PC-9 (cell line): Measurements from ENCODE around the gene CTNNAL1. TPM values are rescaled to one million over a fixed set of nuclear protein-coding genes. Genes with fewer than 3 reads are reported as not detected.

ENCODE experiments used
- BruUV-seq: library from RNA; stranded (reverse); fragments of 400-500 nt; replicated peaks from 2 replicates; lab custom pipeline; 2021; lab: Mats Ljungman, UMichigan
- CTCF ChIA-PET: fragments of 300-600 bp; sonication (Branson Sonifier 250); formaldehyde crosslinking; loops from one replicate; lab custom pipeline; 2022; ENCODE audit warnings: antibody characterized with exemption; lab: Charles Lee
- POLR2A ChIA-PET: fragments of 300-600 bp; sonication (Branson Sonifier 250); formaldehyde crosslinking; loops from one replicate; lab custom pipeline; 2022; ENCODE audit warnings: antibody characterized with exemption; ENCODE audit not compliant: unreplicated experiment; lab: Charles Lee
- DNase-seq, 2 experiments: peaks; one replicate each; pipeline versions ENCODE4 v3.0.0 to v3.0.0-alpha.2; 2015 to 2022; ENCODE audit warnings: mixed read lengths in 1 of 2
- H2AFZ ChIP-seq: fragments of 200-600 bp; sonication (generic); 2 replicates; pipeline ENCODE4 v1.8.1; 2017; ENCODE audit warnings: antibody characterized with exemption
- H3F3A ChIP-seq: fragments of 200-600 bp; sonication (generic); 2 replicates; pipeline ENCODE4 v1.8.1; 2017; ENCODE audit warnings: antibody characterized with exemption, mild to moderate bottlenecking, low read depth; ENCODE audit not compliant: insufficient read depth
- H3K27ac ChIP-seq: fragments of 200-600 bp; sonication (generic); 2 replicates; pipeline ENCODE4 v1.6.1; 2016; ENCODE audit warnings: mixed run types
- H3K27me3 ChIP-seq: fragments of 200-600 bp; sonication (generic); 2 replicates; pipeline ENCODE4 v1.6.1; 2016; ENCODE audit warnings: low read depth, mixed run types; ENCODE audit not compliant: insufficient read depth
- H3K36me3 ChIP-seq: fragments of 200-600 bp; sonication (generic); 2 replicates; pipeline ENCODE4 v1.6.1; 2016; ENCODE audit warnings: low read depth, mixed run types
- H3K4me1 ChIP-seq: fragments of 200-600 bp; sonication (generic); replicated peaks from 2 replicates; pipeline ENCODE4 v1.6.1; 2016; ENCODE audit warnings: mixed run types; ENCODE audit not compliant: insufficient read depth
- H3K4me2 ChIP-seq: fragments of 200-600 bp; sonication (generic); 2 replicates; pipeline ENCODE4 v1.6.1; 2017; ENCODE audit warnings: mixed run types
- H3K4me3 ChIP-seq: fragments of 200-600 bp; sonication (generic); 2 replicates; pipeline ENCODE4 v1.6.1; 2016; ENCODE audit warnings: mixed run types
- H3K79me2 ChIP-seq: fragments of 200-600 bp; sonication (generic); 2 replicates; pipeline ENCODE4 v1.6.1; 2017; ENCODE audit warnings: low read depth, mixed run types
- H3K9me2 ChIP-seq: fragments of 200-600 bp; sonication (generic); 2 replicates; pipeline ENCODE4 v1.8.1; 2017; ENCODE audit warnings: mild to moderate bottlenecking; ENCODE audit not compliant: insufficient read depth
- H3K9me3 ChIP-seq: fragments of 200-600 bp; sonication (generic); 2 replicates; pipeline ENCODE4 v1.8.1; 2016; ENCODE audit warnings: low read depth; ENCODE audit not compliant: insufficient read depth
- H4K20me1 ChIP-seq: fragments of 200-600 bp; sonication (generic); 2 replicates; pipeline ENCODE4 v1.8.1; 2017; ENCODE audit not compliant: insufficient read depth
- EZH2 ChIP-seq: fragments of 200-600 bp; sonication (generic); IDR thresholded peaks from 2 replicates; pipeline ENCODE4 v1.8.0; 2017; ENCODE audit warnings: antibody characterized with exemption, low read depth
- intact Hi-C: fragments of 100-400 bp; cut with micrococcal nuclease; formaldehyde crosslinking; loops from one replicate; pipeline ENCODE4 v1.10.0; 2022; ENCODE audit not compliant: unreplicated experiment
- total RNA-seq: library from RNA; stranded (reverse); gene quantifications from 2 replicates; pipeline ENCODE4 v1.2.3, GENCODE V29; 2021
- TF ChIP-seq, protein P1 (sequence below): fragments of 200-600 bp; sonication (generic); conservative IDR thresholded peaks from 2 replicates; pipeline ENCODE4 v1.6.1; 2017; ENCODE audit warnings: mixed run types, antibody characterized with exemption, mild to moderate bottlenecking, moderate library complexity

Gene CTNNAL1
- total RNA-seq, 1 experiment from 2014 or later = 71.3 TPM

DNA sequence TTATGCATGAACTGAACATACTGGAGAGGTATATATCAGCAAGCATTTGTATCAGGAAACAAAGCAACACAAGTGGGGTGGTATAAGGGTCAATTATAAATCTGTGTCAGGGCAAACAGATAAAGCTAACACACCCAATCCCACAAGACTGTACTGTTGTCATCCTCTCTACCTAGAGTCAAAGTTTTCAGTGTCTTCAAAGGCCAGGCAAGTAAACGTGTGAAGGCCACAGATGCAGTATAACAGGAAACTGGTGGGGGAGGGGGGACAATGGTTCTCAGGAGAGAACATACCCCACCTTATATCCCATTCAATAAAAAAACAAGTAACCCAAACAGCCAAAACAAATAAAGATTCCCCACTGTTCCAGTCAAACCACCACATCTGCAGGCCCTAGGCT is 101.5 kb downstream of the CTNNAL1 start:
- POLR2A ChIA-PET = interaction anchor here (0.6 kb wide), 1 partner anchor 12 kb away, joined by 3 read pairs; no protein-coding TSS in a partner anchor
- BruUV-seq = no TSS peak
- H3K36me3 ChIP-seq = peaks cover 17% of the 10 kb centered on the region
- H3K4me2 ChIP-seq = no peak overlapping the region
- no peaks in the 10 kb centered on the region for H3K79me2 ChIP-seq
- no peak overlapping the region for H3K4me3 ChIP-seq
- H3K4me1 ChIP-seq = no peaks in the 10 kb centered on the region
- CTCF ChIA-PET = no interaction called here
- H3K27me3 ChIP-seq = no peaks in the 10 kb centered on the region
- H3K27ac ChIP-seq = no peak overlapping the region
- DNase-seq = no peak
- no peak overlapping the region for H2AFZ ChIP-seq
- H3K9me3 ChIP-seq = no peaks in the 10 kb centered on the region
- no peaks in the 10 kb centered on the region for H3F3A ChIP-seq
- no peaks in the 10 kb centered on the region for H3K9me2 ChIP-seq
- intact Hi-C loops = no loop called here
- no peaks in the 10 kb centered on the region for H4K20me1 ChIP-seq
- no peak for TF ChIP-seq EZH2
- TF ChIP-seq, protein P1, sequence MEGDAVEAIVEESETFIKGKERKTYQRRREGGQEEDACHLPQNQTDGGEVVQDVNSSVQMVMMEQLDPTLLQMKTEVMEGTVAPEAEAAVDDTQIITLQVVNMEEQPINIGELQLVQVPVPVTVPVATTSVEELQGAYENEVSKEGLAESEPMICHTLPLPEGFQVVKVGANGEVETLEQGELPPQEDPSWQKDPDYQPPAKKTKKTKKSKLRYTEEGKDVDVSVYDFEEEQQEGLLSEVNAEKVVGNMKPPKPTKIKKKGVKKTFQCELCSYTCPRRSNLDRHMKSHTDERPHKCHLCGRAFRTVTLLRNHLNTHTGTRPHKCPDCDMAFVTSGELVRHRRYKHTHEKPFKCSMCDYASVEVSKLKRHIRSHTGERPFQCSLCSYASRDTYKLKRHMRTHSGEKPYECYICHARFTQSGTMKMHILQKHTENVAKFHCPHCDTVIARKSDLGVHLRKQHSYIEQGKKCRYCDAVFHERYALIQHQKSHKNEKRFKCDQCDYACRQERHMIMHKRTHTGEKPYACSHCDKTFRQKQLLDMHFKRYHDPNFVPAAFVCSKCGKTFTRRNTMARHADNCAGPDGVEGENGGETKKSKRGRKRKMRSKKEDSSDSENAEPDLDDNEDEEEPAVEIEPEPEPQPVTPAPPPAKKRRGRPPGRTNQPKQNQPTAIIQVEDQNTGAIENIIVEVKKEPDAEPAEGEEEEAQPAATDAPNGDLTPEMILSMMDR = no peak

DNA sequence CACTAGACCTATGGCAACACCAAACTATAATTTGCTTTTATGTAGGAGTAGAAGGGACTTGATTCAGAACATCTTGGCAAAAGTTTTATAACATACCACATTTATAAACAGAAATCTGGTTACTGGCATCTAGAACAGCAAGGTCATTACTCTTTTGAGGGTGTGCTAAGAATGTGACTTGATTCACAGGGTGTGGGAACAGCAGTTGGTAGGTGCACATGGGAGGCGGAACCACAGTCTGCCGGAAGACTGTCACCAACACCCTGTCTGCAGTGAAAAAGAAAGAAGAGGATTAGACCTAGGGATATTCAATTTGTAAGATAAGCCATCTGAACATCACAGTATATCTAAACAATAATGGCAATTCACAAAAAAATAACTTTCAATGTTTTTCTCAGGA is 102.4 kb downstream of the CTNNAL1 start:
- ChIA-PET POLR2A (no interaction called here), CTCF (no interaction called here)
- DNase-seq = no peak
- Histone ChIP-seq H3K36me3 (peaks cover 14% of the 10 kb centered on the region), H3K9me3 (no peaks in the 10 kb centered on the region), H3K4me3 (no peak overlapping the region), H3K27me3 (no peaks in the 10 kb centered on the region), H3K9me2 (no peaks in the 10 kb centered on the region), H2AFZ (no peak overlapping the region), H3K4me2 (no peak overlapping the region), H3F3A (no peaks in the 10 kb centered on the region), H3K27ac (no peak overlapping the region), H3K4me1 (no peaks in the 10 kb centered on the region), H3K79me2 (no peaks in the 10 kb centered on the region), H4K20me1 (no peaks in the 10 kb centered on the region)
- TF ChIP-seq EZH2 = no peak
- no TSS peak for BruUV-seq
- intact Hi-C loops = no loop called here

DNA sequence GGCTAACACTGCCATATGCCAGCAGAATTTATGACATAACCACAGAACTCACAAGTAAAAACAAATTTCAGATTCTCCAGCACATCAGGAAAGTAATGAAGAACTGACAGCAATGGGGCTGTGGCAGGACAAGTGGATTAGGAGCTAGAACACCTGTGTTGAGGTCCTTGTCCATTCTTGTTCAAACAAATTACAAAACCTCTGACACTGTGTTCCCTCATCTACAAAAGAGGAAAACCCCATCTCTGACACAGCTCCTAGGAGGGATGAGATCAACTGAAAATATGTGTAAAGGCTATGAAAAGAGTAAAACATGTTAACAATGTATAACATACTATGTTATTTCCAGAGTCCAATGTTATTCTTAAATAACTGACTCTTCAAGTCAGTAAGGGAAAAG is 102.9 kb downstream of the CTNNAL1 start:
- Histone ChIP-seq H3K27me3 (no peaks in the 10 kb centered on the region), H3K9me2 (no peaks in the 10 kb centered on the region), H3K36me3 (peaks cover 16% of the 10 kb centered on the region), H3K4me3 (no peak overlapping the region), H4K20me1 (no peaks in the 10 kb centered on the region), H3K79me2 (no peaks in the 10 kb centered on the region), H3K4me1 (no peaks in the 10 kb centered on the region), H2AFZ (no peak overlapping the region), H3K4me2 (no peak overlapping the region), H3K9me3 (no peaks in the 10 kb centered on the region), H3F3A (no peaks in the 10 kb centered on the region), H3K27ac (no peak overlapping the region)
- POLR2A ChIA-PET = no interaction called here
- TF ChIP-seq, protein P1 = no peak
- no peak for TF ChIP-seq EZH2
- DNase-seq = no peak
- intact Hi-C loops = no loop called here
- CTCF ChIA-PET = no interaction called here
- BruUV-seq = no TSS peak

DNA sequence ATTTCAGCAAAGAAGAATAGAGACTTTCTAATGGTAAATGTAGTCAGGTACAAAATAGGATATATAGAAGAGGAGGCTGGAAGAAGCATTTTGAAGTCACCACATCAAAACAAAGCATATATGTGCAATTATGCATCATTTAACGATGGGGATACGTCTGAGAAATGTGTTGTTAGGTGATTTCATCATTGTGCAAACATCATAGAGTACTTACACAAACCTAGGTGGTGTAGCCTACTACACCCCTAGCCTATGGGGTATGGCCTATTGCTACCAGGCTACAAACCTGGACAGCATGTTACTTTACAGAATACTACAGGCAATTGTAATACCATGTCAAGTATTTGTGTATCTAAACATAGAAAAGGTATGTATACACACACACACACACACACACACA is 107.8 kb downstream of the CTNNAL1 start:
- H3F3A ChIP-seq = no peaks in the 10 kb centered on the region
- peaks cover 18% of the 10 kb centered on the region for H3K36me3 ChIP-seq
- no peak overlapping the region for H3K4me2 ChIP-seq
- POLR2A ChIA-PET = no interaction called here
- H3K27me3 ChIP-seq = no peaks in the 10 kb centered on the region
- H3K79me2 ChIP-seq = no peaks in the 10 kb centered on the region
- H2AFZ ChIP-seq = no peak overlapping the region
- H3K4me1 ChIP-seq = no peaks in the 10 kb centered on the region
- H3K4me3 ChIP-seq = no peak overlapping the region
- CTCF ChIA-PET = no interaction called here
- BruUV-seq = no TSS peak
- H3K9me3 ChIP-seq = no peaks in the 10 kb centered on the region
- H3K27ac ChIP-seq = no peak overlapping the region
- H4K20me1 ChIP-seq = no peaks in the 10 kb centered on the region
- TF ChIP-seq EZH2 = no peak
- TF ChIP-seq, protein P1 = no peak
- no peaks in the 10 kb centered on the region for H3K9me2 ChIP-seq
- intact Hi-C loops = no loop called here
- DNase-seq = no peak
